Right kidney (tissue), 1 donor: ENCODE results near the gene CTNNA2.

ENCODE experiments used
- DNase-seq: peaks from one replicate; pipeline ENCODE4 v3.0.0-alpha.2; 2016

Gene CTNNA2

GRCh38 chr2:80501874-80502624 is 989.2 kb downstream of the CTNNA2 start:
- DNase-seq, result no peak

- DNase-seq, result no peak
These were observed 993.7 kb downstream of the CTNNA2 start for GRCh38 chr2:80506563-80506962.

- DNase-seq, result no peak
These were observed 997.9 kb downstream of the CTNNA2 start for GRCh38 chr2:80510716-80511115.

GRCh38 chr2:80515964-80516363 is 1003.1 kb downstream of the CTNNA2 start:
- no peak for DNase-seq

GRCh38 chr2:80517316-80517715 is 1004.5 kb downstream of the CTNNA2 start:
- peak; percentile 22 for DNase-seq

GRCh38 chr2:80519121-80519643 is 1006.3 kb downstream of the CTNNA2 start:
- DNase-seq, result no peak

- no peak for DNase-seq
These were observed 1006.9 kb downstream of the CTNNA2 start for GRCh38 chr2:80519699-80520291.

- DNase-seq, result no peak
These were observed 1012.3 kb downstream of the CTNNA2 start for GRCh38 chr2:80525152-80525551.

GRCh38 chr2:80527119-80527518 is 1014.3 kb downstream of the CTNNA2 start:
- DNase-seq, result no peak

- no peak for DNase-seq
These were observed 1016.8 kb downstream of the CTNNA2 start for GRCh38 chr2:80529466-80530165.

- no peak for DNase-seq
These were observed 1017.7 kb downstream of the CTNNA2 start for GRCh38 chr2:80530442-80531064.

GRCh38 chr2:80531319-80531718 is 1018.5 kb downstream of the CTNNA2 start:
- DNase-seq, result no peak

GRCh38 chr2:80545420-80546210 is 1032.8 kb downstream of the CTNNA2 start:
- no peak for DNase-seq

- DNase-seq, result no peak
These were observed 1033.9 kb downstream of the CTNNA2 start for GRCh38 chr2:80546766-80547165.

GRCh38 chr2:80547344-80547743 is 1034.5 kb downstream of the CTNNA2 start:
- DNase-seq, result no peak

- DNase-seq, result no peak
These were observed 1035.6 kb downstream of the CTNNA2 start for GRCh38 chr2:80548469-80548868.

GRCh38 chr2:80549901-80550300 is 1037.0 kb downstream of the CTNNA2 start:
- DNase-seq, result no peak

- DNase-seq, result no peak
These were observed 1047.5 kb downstream of the CTNNA2 start for GRCh38 chr2:80560326-80560725.

- peak; percentile 10 for DNase-seq
These were observed 1055.2 kb downstream of the CTNNA2 start for GRCh38 chr2:80568011-80568410.

- DNase-seq, result no peak
These were observed 1060.3 kb downstream of the CTNNA2 start for GRCh38 chr2:80573167-80573566.

- DNase-seq, result no peak
These were observed 1061.1 kb downstream of the CTNNA2 start for GRCh38 chr2:80573950-80574349.

GRCh38 chr2:80579756-80580155 is 1066.9 kb downstream of the CTNNA2 start:
- DNase-seq, result no peak
